IPS DF 19.7 (cell line): Measurements from ENCODE around the gene CLRN3.

Experiments used
- DNase-seq: peaks from one replicate; pipeline ENCODE4 v3.0.0-alpha.2; 2013; ENCODE audit warnings: low read depth, low spot score

The CLRN3 gene, protein sequence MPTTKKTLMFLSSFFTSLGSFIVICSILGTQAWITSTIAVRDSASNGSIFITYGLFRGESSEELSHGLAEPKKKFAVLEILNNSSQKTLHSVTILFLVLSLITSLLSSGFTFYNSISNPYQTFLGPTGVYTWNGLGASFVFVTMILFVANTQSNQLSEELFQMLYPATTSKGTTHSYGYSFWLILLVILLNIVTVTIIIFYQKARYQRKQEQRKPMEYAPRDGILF

DNA sequence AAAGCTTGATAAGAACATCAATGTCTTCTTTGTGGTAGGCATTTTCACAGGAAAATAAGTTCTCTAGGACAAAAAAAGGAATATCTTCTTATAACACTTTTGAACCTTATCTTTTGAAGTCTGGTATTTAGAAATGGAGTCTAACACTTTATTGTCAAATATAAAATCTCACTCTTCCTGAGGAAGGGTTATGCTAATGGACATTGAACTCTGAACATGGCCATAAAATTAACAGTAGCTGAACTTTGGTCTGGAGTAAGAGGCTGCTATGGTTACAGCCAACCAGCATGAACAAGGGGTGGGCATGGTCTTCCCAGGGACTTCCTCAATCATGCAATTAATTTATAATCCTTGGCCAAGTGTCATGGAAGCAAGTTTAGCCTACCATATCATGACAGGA, at the start of gene CLRN3:
CLRN3 (minus strand) TSS at position 199 of the 400 bp plus-strand sequence; CDS start at position 42, 157 bp downstream.
- DNase-seq = no peak

DNA sequence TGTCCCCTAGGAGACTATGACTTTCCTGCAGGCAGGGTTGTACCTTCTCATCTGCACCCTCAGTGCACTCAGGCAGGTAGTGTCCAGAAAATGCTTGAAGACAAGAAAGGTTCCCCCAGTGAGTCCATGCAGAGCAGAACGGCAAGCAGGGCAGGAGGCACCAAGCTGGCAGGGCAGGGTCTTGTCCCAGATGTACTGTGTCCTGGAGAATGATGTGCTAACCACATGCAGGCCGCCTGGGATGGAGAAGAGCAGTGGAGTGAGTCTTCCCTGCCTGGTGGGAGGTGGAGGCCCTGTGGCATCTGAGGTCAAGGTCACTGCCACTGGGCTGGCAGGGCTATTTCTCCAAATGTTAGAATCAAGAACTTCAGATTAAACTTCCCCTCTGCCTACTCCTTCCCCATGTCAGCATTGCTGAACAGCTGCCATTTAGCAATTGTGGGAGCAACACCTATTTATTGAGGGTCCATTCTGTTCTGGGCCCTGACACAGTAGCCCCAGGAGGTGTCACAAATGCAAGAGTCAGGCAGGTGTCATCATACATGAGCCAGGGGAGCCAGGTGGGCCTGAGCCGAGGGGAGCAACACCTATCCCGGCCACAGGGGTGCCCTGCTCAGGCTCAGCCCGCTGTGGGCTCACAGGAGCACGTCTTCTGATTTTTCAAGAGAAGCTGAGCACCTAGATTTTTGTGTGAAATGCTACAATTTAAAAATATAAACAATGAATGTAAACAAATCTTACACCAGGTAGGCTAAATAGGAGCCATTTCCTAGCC, 48.3 kb upstream of the CLRN3 start:
- DNase-seq = no peak

DNA sequence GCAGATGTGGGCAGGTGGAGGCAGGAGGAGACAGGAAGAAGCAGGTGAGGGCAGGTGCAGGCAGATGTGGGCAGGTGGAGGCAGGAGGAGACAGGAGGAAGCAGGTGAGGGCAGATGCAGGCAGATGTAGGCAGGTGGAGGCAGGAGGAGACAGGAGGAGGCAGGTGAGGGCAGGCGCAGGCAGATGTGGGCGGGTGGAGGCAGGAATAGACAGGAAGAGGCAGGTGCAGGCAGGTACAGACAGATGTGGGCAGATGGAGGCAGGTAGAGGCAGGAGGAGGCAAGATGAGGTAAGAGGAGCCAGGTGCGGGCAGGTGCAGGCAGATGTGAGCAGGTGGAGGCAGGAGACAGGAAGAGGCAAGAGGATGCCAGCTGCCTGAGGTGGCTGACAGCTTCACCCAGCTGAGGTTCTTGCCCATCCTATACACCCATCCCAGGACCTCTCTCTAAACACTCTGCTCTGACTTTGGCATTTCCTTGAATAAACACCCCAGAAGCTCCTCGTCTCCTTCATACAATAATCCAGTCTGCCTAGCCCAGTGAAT, 47.1 kb upstream of the CLRN3 start:
- no peak for DNase-seq

DNA sequence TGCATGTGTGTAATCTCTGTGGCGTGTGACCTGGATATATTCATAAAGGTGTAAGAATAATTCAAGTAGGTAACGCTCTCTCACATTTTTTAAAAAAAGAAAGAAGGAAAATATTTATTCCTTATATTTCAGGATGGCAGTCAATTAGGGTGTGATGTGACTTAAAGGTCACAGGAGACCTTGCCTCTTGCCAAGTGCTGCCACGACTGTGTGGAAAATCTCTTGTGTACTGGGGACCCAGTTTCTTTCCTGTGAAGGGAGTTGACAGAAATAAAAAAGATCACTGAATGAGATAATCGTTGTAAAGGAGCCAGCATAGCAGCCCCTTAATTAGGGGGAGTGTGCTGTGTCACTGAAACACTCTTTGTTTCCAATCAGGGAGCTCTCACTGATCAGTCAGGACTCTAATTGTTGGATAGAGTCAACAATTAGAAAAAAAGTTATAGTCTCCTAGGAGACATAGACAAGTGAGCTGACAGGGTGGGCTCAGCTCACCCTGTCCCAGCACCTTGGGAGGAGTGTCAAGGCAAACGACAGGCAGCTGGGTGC, 45.2 kb upstream of the CLRN3 start:
- DNase-seq = no peak

DNA sequence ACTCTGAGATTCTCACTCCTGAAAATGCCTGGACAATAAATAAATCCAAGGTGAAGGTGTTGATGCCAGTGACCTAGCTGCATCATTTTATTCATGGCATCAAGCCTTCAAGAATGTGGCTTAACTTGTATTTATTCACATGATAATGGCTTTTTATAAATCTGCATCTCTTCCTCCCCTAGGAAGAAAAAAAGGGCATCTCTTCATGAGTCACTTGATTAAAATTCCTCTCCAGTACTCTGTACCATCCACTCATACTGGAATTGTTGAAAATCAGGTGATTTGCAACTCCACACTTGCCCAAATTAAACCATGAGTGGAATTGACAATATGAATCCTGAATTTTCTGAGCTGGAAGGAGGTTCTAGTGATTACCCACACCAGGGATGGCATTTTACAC, 44.3 kb upstream of the CLRN3 start:
- no peak for DNase-seq

DNA sequence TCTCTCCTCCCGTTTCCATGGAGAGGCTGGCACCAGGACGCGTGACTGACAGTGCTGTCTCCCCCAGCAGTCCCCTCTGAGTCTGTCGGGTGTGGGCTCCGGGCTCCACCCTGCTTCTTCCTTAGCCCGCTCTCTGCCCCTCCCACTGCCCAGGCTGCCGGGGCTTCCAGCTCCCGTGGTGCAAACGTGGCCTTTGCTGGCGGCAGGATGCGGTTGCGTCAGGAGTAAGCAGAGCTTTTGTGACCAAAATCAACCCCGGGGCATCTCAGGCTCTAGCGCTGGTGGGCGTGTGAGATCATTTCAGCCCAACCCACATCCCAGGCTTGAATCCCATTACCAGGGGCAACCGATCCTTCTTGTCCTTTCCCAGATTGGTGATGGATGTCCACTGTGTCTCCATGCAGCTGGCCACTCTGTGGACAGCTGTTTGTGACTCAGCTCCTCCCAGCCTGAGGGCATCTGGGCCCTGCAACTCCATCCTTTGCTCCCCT, 42.4 kb upstream of the CLRN3 start:
- DNase-seq = no peak

DNA sequence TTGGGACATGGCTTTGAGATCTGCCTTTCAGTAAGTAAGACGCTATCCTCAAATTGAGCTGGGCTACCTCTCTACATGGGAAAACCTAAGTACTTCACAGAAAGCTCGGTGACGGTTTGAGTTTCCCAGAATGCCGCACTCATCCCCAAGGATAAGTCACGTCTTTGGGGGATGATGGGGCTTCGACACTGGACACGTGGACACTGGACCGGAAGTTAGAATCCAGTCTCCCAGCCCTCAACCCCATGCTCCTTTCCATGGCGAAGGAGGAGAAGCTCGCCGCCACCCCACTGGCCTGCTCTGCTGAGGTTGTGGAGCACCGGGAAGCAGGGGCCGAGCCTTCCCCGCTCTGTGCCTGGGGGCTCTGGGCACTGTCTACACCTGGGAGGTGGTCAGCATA, 41.6 kb upstream of the CLRN3 start:
- no peak for DNase-seq

DNA sequence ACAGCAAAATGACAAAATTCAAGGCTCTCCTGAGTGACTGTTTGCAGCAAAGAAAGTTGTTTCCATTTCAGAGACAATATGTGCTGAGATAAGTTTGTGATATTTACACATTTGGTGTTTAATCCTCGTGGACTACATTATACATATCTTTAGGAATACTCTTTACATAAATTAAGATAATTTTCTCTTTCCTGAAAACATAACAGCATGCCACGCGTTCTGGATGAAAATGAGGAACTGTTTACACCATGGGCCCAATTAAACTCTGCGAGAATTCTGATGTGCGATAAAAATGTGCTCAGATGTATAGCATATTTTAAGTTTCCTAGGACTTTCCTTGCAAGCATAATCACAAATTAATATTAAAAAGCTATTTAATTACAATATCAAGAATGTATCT, 40.5 kb upstream of the CLRN3 start:
- no peak for DNase-seq

DNA sequence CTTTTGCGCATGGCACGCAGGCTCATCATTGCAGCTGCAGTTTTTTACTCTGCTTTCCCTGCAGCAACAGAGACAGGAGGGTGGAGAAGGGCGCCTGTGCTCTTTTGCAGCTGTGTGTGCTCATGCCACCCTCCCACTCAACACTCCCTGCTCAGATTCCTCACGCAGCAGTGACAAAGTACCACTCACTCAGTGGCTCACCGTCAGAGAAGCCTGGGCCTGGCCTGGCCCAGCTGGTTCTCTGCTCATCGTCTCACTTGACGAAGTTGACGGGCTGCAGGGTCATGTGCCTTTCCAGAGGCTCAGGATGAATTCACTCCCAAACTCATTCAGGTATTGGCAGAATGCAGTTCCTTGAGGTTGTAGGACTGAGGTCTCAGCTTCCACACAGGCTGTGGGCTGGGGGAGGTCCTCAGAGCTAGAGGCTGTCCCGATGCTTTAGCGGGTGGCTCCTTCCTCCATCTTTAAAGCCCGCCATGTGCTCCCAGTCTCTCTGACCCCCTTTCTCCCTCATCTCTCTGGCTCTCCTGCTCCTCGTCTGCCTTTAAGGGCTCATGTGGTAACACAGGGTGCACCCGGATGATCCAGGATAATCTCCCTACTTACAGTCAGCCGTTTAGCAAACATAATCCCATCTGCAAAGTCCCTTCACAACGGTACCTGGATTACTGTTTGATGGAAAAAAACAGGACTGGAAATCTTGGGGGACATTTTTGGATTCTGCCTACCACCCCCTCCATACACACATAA, 40.0 kb upstream of the CLRN3 start:
- no peak for DNase-seq

DNA sequence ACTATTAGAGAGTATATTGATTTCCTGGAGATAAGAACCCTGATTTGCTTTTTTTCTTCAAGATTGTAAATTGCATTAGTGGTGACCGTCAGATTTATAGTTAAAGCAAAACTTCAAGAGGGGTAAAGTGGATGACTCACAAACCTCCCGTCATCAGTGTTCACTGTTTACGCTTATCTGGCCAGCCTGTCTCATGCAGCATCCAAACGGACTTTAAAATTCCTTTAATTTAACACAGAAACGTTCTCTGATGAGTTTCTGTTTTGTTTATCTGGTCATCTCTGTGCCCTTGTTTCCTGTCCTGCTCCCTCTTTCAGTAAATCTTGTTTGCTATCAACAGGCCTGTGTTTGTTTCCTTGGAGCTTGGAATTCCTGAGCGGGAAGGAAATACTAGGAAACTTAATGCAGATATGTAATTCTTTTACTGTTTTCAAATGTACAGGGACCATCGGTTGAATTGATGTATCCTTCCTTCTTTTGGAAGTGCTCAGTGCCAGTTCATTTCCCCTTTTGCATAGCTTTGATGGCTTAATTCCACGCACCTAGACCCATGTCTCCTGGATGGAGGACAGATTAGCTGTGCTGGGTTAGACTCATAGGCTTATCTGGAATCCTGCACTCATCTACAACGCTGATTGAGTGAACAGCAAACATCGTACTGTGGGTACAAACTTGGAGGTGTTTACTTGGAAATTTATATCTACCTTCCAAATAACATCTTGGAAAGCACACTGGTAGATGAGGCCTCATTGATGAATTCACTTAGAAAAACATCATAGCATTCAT, 35.5 kb upstream of the CLRN3 start:
- no peak for DNase-seq

DNA sequence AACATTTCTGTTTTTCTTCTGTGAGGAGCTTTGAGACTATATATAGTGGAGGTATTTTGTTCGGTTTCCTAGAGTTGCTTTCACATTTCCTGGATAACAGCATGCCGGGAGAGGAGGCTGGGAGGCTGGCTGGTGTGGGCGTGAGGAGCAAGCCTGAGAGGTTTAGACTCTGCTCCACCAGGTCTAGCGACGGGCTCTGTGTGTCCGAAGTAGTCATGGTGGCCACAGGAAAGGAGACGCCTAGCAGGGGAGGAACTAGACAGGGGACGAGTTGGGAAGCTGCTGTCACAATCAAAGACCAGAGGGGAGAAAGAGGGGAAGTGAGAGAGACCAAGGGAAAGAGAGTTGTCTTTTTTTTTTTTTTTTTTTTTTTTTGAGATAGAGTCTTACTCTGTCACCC, 33.7 kb upstream of the CLRN3 start:
- DNase-seq = no peak

DNA sequence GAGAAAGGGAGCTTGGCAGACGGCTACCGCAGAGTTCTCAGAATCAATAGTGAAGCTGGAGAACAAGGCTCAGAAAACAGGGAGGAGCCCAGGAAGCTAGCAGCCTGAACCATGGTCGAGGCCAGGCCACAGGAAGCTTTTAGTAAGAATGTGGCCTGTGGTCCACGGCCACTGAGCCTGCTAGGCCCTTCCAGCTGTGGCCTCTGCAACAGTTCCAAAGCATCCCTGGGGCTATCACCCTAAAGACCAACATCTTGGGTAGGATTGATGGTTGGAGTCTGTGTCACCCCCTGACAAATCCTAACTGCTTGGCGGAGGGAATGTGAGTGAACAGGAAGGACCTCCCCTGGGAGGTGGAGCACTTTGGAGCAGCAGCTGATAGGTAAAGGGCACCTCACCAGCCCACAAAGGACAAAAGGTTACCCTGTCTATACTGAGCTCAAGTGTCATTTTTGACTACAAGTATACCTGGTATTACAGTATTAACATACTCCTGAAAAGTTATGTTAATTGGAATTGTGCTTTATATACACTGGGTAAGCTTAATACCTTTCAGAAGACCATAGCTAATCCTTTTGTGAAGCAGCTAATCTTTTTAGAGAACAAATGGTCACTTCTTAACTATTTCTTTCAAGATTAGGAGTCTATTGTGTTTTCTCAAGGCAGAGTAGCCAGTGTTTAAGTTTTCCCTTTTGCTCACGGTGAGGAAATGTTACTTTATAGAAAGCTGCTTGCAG, 32.9 kb upstream of the CLRN3 start:
- no peak for DNase-seq

DNA sequence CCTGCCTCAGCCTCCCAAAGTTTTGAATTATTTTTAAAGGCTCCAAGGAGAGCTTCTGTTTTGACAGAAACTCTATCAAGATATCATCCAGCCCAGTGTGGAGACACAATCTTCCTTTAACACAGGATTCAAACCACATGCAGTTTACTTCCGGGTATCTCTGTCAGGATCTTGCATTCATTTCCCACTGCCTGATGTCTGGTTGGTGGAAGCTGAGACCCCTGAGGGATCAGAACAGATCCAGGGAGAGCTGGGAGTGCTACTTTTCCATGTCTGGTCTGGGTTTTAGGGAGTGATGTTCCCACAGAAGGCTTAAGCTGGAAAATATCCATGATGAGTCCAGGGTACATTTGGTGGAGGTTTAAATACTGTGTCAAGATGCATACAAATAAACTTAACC, 30.9 kb upstream of the CLRN3 start:
- DNase-seq = no peak

DNA sequence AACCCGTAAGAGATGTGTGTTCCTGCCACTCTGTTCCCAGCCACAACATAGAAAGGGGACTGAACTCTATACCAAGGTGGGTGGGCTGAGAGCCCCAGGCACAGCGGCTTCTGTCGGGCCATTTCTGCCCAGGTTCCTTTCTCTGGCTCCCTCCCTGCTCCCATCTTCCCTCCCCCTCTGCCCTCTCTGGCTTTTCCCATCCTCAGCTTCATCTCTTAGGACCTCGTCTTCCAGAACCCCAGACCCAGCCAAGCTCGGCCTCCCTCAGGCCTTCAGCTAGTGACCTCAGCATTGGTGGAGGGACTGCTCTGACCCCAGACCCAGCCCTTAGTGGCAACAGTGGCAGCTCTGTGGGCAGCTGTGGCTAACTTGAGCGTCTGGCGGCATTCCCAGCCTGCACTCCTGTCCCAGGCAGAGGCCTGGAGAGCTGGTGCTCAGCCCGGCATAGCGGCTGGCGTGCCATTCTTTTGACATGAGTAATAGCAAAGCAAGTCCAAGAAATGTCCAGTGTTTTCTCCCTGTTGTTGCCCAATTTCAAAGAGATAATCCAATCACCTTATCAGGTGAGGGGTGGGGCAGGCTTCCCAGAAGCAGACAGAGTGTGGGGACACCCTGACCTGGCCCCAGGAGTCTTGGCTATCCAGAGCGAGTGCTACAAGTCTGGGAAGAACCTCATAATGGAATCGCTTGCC, 30.1 kb upstream of the CLRN3 start:
- no peak for DNase-seq

DNA sequence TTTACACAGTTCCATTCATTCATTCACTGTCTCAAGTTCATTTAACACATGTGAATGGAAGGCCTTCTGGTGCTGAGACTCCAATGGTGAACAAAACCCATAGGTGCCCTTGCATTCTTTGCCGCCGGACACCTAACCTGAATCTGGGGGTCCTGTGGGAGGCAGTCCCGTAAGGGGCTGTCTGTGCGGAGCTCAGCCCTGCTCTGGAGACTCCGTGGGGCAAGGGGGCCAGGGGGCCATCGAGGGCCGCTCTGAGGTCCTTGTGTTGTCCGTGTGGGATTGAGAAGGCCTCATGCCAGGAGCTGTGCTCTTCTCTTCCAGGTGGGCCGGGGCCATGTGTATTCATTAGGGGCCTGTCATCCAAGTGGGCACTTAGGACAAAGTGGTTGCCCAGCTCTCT, 29.5 kb upstream of the CLRN3 start:
- no peak for DNase-seq

DNA sequence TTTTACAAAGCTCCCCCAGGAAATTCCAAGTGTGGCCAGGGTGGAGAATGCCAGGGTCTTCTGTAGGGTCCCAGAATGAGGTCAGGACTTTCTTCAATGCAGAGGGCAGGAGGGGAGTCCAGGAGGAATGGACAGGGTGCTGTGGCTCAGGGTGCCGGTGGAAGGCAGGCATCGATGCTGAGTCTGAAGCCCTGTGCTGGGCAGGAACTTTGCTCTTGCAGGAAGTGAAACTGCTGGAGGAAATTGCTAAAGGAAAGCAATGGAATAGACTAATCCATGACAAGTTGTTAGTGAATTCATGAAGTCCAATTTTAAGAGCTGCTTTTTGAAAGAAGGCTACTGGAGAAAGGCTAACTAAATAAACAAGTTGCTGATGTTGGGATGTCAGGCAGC, 29.0 kb upstream of the CLRN3 start:
- no peak for DNase-seq

DNA sequence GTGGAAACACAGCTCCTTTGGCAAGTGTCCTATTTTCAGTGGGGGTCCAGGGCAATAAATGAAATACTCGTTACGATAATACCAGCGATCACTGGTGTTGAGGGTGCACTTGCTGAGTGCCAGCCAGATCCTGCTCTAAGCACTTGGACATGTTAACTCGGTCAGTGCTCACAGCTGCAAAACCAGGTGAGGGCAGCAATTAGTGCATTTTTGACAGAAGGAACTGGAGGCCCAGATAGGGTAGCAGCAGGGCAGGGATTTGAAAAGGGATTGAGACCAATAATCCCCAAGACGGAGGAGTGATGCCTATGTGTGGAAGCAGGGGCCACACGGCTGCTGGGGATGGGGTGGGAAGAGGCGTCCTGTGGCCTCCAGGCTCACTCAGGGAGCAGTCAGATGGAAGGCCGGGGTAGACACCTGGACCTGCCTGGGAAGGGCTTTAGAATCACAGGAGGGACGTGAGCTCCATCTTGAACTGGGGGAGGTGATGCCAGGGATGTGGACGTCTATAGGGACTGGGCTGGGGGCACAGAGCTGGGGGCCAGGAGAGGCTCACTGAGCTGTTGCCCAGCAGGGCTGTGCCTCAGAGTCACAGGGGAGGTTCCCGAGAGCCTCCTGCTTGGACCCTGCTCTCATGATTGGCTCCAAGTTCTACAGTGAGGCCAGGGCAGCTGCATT, 28.5 kb upstream of the CLRN3 start:
- DNase-seq = no peak

DNA sequence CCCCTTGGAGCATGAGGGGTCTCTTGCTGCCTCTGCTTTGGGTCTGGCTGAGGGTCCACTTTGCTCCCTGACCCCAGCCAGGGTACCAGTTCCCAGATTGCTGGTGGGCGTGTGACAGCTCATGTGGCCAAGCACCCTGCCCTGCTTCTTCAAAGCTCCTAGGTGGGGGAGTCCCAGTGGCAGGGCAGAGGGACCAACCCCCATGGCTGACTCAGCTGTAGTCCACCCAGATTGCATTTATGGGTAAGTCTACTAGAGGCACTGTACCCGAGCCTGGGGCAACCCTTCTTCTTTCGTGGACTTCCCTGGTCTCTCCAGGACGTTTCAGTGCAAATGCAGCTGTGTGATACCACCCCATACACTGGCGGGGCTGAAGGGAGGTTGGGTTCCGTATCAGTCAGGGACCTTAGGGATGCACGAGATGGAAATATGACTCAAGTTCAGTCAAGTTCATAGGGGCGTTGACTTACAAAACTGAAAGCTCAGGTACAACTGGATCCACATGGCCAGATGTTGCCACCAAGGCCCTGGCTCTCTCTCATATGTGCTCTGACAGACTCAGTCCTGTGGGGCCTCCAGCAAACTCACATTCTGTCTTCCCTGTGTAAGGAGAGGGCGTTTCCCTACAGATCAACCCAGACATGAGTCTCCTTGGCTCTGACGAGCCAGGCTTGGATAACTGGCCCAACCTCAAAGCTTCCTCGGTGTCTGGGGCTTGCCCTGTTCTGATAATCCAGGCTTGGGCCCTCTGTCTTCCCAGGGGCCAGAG, 27.7 kb upstream of the CLRN3 start:
- DNase-seq = no peak
